GM19238 (cell line): Measurements from ENCODE around the gene HPSE2.
"Not testable (repeated sequence)": the region's sequence is repeated elsewhere in the genome, so short reads cannot be mapped to it uniquely, and the experiment has no call there.

Experiments used
- DNase-seq: peaks from one replicate; pipeline ENCODE4 v3.0.0; 2011; ENCODE audit warnings: low spot score; ENCODE audit not compliant: insufficient read length

HPSE2 gene

DNA sequence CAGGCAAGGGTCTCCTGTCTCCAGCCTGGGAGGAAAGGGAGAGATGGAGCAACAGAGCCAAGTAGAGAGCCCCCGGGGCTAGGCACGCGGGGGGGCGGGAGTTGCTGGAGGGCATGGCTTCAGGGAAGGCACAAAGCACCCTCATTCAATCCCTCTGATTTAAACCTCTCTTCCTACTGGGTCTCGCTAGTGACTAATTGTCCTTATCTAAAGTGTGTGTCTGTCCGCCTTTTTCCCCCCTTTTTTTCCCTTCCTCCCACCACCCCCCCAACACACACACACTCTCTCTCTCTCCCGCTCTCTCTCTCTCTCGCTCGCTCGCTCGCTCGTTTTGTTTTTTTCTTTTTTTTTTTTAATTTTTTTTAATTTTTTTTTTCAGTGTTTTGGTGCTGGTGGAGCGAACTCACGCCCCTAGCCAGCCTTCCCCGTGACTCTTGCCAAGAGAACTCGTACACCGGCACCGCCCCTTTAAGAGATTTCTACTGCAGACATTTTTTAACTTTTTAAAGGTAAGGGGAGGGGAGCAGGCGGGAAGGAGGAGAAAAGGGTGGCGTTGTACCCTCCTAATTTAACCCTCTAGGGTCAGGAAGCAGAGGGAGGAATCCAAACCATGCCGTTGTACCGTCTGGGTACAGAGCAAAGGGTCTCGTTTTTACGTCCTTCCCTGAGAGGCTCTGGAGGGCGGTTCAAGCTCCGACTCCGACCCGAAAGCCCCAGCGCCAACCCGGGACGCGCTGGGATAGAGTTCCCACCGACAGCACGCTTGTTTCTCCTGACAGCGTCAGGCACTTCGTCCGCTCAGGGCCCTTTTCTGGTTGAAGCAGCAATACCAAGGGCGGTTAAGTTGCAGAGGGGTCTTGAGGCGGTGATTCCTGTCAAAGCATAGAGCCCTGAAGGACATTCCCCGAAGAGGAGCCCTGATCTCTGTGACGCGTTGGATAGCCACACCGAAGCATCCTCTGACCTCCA, at the start of gene HPSE2:
TSS of gene HPSE2 (minus strand) at position 195 of the 969 bp plus-strand sequence.
- DNase-seq = no peak

DNA sequence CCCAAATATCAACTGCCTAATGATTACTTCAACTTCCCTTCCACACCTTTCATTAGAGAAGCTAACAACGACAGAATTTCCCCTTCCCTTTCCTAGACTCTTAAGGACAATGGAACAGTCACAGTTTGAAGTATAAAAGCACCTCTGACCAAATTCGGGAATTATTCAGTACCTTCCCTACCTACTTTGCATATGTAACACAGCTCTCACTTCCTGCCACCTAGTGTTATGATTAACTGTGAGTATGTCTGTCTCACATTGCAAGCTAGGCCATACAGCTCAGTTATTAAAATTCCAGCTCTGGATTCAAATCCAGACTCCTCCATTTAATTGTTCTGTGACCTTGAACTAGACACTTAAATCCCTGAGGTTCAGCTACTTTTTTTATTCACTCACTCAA, 44.8 kb upstream of the HPSE2 start:
- no peak for DNase-seq

DNA sequence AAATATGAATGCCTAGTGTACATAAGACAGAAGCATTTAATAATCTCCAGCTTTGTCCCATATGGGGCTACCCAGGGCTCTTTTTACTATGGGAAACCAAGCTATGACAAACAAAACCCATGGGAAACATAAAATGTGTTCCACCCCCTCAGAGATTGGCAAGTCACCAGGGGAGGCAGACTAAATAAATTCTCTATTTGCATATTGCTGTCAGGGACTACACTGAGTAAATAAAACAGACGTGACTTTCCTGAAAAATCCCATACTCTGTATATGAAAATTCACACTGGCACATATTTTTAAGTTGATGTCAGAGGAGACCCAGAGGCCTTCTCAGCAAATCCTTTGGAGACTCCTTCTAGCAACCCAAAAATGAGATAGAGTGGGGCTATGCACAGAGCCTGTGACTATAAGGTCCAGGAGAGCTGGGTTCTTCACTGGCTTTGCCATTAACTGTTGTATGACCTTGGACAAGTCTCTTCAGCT, 44.0 kb upstream of the HPSE2 start:
- DNase-seq = no peak

DNA sequence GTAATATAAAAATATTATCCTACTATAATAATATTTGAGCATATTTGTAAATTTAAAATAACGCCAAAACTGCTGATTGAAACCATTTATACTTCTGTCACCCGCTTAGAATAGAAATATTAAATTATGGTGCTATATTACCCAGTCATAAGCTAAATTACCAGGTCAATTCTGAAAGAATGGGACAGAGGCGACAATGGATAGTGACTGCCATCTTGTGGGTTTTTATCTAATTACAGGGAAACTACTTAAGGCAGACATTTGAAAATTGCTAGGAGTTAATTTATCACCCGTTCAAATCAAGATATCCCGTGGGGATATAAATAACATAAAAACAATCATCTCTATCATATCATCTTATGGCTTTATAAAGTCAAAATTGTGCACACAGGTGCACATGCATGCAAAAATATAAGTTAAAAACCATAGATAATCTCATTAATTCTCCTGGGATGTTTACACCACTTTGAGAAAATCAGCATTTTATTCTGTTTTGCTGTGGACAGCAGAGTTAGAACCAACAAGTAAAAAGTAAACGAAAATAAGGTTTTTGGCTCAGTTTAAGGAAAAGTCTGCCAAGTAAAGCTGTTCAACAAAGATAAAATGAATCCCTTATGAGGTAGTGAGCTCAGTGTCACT, 41.3 kb upstream of the HPSE2 start:
- no peak for DNase-seq

DNA sequence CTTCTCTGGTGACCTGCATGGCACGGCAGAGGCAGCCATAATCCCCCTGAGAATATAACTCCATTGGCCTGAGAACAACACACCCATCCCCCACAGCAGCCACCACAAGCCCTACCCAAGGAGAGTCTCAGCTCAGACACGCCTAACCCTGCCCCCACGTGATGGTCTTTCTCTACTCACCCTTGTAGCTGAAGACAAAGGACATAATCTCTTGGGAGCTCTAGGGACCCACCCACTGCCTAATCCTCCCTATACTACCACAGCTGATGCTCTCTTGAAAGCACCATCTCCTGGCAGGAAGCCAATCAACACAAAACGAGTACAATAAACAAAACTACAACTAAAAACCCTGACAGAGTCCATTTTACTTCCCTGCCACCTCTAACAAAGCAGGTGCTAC, 30.7 kb upstream of the HPSE2 start:
- DNase-seq = no peak

DNA sequence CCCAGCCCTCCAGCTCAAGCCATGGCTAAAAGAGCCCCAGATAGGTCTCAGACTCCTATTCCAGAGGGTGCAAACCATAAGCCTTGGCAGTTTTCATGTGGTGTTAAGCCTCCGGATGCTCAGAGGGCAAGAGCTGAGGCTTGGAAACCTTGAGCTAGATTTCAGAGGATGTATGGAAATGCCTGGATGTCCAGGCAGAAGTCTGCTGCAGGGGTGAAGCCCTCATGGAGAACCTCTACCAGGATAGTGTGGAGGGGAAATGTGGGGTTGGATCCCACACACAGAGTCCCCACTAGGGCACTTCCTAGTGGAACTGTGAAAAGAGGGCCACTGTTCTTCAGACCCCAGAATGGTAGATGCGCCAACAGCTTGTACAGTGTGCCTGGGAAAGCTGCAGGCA, 13.2 kb upstream of the HPSE2 start:
- DNase-seq = no peak

DNA sequence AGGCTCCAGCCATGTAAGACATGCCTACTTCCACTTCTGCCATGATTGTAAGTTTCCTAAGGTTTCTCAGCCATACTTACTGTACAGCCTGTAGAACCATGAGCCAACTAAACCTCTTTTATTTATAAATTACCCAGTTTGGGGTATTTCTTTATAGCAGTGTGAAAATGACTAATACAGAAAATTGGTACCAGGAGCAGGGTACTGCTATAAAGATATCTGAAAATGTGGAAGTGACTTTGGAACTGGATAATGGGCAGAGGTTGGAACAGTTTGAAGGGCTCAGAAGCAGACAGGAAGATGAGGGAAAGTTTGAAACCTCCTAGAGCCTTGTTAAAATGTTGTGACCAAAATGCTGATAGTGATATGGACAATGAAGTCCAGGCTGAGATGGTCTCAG, 12.2 kb upstream of the HPSE2 start:
- DNase-seq = not testable (repeated sequence)

DNA sequence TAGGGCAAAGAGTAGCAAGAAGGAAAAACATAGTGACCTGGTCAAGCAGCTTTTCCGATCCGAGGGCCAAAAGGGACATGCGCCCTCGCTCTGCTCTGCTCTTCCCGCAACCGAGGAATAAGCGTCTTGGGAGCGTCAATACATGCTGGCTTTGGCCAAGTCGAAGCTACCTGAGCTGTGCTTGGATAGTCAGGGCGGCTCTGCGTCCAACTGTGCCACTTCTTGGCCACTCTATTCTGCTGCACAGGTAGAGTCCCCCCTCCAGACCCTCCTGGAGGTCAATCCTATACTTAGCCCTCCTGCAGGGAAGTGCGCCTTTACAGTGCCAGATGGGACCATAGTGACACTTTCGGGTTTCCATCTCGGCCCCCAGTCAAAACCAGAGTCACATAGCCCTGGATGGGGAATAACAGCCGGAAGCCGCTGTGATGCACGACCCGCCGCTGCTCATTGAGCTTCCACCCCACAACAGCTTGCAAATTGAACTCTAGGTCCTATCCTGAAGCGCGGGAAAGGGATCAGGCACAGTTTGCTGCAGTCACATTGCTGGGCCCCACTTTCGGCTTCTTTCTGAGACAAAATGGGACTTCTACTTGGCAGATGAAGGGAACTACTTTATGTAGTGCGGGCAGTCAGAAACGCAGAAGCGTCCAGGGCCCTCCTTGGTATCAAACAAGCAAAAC, 1.1 kb upstream of the HPSE2 start:
- no peak for DNase-seq

DNA sequence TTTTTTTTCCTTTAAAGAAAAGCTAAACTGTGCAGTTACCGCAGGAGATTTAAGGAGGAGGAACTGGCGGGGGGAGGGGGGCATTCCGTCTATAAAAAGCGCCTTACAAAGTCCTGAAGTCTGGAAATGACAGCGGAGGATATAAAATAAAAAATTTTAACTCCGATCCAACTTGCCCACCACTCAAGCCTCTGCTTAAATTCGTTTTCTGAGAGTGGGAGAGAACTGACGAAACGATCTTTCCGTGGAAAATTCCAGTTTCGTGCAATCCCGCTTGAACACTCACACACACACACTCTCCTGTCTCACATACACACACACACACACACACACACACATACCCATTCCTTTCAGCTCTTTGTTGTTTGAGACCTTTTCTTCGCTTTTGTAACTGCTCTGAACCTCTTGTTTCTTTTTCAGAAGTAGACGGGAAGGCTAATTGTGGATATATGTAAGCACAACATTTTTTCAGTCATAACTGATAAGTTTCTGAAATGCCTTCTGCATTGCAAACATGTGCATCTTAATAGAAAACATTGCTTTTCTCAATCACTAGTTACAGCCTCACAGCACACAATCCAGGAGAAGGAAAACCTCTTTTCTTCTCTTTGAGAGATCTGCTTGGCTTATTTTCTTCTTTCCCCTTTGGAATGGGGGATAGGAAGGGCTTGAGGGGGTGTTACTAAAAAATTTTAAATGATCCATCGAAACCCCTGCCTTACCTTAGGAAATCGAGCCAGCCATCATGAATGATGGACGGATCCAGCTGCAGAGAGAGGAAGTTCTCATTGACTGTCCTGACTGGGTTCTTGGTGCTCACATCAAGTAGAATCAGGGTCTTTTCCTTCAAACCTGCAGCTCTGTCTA, 628 bp downstream of the HPSE2 start:
- DNase-seq = no peak

DNA sequence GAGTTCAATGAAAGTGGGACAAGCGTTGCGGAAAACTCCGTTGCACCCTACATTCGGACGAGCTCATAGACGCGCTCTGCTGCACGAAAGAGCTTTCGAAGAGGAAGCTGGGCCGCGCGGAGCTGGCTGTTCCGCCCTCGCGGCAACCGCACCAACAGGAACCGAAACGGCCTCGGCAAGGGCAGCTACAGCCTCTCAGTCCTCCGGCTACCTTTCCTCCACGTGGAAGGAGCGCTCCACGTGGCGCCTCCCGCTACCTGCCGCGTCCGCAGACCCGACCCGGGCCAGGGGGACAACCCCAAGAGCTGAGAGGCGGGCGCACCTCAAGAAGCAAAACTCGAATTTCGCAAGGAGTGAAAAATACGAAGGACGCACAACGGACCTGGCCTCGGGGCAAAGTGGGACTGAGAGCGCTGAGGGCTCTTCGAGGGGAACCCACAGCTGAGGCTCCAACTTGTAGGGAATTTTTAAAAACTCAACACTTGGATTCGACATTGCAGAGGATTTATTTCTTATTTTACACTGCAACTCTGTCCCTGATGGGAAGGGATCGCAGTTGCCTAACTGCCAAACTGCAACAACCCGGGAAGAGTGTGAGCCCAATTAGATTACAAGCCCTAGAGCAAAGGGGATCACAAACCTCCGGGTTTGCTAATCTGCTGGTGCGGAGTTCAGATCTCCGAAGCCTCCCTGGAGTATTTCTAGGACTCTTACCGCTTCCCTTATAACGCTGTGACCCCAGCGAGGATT, 1.4 kb downstream of the HPSE2 start:
- peak; percentile 82 for DNase-seq

DNA sequence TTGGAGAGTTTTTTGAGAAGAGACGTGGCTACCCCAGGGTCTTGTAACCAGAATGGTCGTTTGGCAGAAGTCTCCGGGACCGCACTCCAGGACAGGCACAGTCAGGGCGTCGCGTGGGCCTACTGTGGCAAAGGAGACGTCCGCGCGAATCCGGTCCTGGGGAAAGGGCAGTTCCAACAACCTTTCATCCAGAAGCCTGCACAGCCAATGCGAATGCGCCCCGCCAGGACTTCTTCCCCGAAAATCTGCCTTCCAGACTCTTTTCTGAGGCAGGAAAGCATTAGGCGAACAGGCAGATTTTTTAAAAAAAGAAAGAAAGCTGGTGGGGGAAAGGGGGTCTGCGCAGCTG, 2.0 kb downstream of the HPSE2 start:
- DNase-seq = no peak

DNA sequence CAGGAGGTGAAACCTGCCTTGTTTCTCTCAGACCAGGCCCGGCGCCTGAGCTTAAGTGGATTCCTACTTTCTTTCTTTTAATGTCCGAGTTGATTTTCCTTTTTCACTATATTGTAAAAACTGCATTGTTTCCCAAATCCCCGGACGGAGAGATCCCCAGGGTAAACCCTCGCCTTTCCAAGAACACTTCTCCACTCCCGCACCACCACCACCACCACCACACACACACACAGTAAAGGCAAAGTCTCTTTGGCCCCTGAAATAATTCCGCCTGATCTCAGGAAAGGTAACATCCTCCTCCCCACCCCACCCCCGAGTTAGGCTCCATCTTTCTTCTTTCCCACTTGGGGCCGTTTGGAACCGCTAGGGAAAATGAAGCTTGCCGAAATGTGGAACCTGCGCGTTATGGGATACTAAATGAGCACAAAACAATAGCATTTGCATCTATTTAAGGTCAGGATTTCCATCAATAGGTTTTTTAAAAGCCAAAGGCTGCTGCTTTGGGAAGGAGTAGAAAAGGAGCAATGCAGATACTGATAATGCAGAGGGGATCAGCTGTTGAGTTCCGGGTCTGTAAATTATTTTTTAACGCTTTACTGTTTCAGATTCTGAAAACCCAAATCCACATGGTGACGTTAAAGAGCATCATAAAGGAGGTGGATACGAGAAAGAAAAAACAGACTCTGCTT, 2.5 kb downstream of the HPSE2 start:
- no peak for DNase-seq

DNA sequence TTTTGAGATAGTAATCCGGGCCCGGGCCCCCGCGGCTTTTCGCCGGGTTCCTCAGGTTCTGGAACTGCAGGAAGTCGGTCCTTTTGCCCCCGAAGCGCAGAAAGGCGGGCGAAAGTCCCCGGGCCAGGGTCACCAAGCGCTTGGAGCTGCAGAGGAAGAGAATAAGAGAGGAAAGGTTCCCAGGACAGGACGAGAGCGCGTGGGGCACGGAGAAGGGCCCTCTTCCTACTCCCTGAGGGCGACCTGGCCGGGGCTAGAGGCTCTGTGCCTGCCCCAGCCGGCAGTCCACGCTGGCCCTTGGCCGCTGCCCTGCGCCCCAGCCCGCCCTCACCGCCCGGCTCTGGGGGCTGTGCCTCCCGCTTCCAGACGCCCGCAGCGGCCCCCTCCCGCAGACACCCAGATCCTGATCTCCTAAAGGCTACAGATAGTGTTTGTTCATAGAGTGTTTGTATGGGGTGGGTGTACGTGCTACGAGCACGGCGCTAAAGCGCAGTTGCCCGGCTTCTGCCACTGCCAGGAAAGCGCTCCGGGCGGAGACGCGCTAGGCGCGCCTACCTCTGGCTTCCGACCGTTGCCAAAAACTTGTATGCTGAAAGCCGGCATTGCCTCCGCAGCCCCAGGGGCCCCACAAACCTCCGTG, 3.2 kb downstream of the HPSE2 start:
- no peak for DNase-seq

DNA sequence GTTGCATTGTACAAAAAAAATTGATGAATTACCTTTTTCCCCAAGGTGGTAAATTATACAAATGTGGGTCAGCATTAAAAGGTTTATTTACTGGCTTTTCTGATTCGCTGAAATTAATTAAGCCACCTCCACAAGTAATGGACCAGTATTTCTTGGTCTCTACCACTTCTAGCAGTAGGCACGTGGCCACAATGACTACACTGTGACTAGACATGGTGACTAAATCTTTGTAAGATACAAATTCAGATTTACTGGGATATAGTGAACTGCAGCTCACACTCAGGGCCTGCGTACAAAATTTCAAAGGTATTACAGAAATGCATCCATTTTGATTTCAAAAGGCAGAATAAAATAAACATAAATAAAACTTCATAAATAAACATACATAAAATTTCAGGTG, 10.9 kb downstream of the HPSE2 start:
- no peak for DNase-seq

DNA sequence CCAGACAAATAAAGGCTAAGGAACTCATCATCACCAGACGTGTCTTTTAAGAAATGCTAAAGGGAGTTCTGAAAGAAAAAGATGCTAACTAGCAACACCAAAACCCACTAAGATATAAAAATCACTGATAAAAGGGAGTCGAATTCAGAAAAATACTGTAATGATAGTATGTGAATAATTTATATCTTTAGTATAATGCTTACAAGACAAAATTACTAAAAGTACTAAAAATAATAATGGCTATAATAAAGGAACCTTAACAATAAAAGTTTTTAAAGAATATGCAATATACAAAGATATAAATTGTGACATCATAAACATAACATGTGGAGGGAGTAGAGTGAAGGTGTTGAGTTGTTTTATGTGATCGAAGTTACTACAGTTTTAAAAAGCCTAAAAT, 28.3 kb downstream of the HPSE2 start:
- no peak for DNase-seq

DNA sequence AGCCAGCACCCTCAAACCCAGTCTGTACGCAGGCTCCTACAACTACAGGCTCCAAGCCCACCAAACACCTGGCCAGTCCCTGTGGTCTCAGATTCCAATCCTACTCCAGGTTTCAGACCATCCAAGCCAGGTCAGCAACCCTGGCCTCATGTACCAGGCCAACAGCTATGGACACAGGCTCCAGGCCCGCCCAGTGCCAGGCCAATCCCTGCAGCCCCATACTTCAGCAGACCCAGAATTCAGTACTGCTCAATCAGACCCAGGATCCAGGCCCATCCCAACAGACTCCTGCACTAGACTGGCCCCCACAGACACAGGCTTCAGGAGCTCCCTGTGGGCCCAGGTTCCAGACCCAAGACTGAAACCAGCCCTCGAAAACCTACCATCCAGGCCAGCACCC, 32.3 kb downstream of the HPSE2 start:
- DNase-seq = no peak

DNA sequence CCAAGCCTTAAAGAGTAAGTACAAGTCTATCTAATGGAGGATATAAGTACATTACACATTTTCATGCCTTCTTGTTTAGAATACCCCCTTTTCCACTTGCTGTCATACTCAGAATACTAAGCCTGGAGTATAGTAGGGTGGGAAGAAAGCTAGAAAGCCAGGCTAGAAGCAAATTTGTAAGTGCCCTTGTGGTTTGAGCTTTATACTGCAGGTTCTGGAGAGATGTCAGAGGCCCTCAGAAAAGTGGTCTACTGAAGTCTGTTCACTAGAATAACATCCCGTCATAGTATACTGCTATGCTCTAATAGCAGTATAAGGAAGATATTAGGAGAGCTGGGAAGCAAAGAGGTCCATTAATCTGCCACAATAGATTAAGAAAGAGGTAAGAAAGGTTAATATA, 62.7 kb downstream of the HPSE2 start:
- DNase-seq = no peak

DNA sequence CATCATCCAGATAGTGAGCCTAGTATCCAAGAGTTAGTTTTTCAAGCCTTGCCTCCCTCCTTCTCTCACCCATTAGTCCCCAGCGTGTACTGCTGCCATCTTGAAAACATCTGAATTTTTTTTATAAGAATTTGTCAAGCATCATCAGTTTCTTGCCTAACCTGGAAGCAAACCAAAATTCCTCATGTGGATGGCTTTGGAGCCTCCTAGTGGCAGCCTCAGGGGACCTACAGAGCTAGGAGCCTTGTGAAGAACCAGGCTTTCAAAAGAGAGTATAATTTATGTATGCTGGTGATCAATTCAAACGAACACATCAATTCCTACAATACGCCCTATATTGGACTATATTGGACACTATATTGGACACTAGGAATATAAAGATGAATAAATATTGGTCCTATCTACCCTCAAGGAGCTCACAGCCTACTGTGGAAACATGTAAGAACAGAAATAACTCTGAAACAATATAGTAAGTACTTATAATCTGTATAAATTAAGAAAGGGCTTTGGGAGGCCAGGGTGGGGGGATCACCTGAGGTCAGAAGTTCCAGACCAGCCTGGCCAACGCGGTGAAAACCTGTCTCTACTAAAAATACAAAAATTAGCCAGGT, 63.4 kb downstream of the HPSE2 start:
- peak; percentile 4 for DNase-seq

DNA sequence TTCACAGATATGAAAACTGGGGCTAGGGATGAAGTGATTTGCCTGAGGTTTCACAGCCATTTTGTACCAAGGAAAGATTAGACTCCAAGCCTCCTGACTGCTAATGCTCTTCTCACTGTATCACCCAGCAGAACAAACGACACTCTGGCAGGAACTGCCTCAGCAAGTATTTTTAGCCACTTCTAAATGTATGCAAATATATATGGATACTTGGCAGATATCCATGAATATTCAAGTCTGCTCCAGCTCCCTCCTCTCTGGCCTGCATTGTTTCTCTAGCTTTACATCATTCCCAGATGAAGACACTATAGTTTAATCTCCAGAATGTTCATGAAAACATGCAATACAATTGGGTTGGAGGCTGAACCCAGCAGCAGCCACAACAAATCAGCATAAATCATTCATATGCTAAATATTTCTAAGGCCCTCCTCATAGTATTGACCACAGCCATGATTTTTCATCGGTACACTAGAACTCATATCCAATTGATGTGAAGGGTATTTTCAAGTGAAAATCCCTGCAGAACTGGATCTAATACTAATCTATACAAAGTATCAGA, 65.5 kb downstream of the HPSE2 start:
- no peak for DNase-seq
